Measurements from ENCODE around the gene NOP9.

DNA sequence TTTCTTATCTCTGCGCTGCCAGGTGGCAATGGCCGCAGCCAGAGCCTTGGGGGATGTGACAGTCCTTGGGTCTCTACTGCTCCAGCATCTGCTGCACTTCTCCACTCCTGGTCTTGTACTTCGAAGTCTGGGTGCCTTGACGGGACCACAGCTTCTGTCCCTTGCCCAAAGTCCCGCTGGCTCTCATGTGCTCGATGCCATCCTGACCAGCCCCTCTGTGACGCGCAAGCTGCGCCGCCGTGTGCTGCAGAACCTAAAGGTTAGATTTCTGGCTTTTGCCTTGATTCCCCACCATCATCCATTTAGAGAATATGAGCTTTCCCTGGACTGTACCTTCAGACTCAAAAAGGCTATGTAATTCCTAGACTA lies 4.4 kb downstream of the NOP9 start:
- TF ChIP-seq, protein P1, sequence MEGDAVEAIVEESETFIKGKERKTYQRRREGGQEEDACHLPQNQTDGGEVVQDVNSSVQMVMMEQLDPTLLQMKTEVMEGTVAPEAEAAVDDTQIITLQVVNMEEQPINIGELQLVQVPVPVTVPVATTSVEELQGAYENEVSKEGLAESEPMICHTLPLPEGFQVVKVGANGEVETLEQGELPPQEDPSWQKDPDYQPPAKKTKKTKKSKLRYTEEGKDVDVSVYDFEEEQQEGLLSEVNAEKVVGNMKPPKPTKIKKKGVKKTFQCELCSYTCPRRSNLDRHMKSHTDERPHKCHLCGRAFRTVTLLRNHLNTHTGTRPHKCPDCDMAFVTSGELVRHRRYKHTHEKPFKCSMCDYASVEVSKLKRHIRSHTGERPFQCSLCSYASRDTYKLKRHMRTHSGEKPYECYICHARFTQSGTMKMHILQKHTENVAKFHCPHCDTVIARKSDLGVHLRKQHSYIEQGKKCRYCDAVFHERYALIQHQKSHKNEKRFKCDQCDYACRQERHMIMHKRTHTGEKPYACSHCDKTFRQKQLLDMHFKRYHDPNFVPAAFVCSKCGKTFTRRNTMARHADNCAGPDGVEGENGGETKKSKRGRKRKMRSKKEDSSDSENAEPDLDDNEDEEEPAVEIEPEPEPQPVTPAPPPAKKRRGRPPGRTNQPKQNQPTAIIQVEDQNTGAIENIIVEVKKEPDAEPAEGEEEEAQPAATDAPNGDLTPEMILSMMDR (IDR thresholded peaks at IDR 0.05; ENCODE audit: low read depth, low read length, poor library complexity, severe bottlenecking) = no peak
- TF ChIP-seq EZH2phosphoT487 (IDR thresholded peaks at IDR 0.05; ENCODE audit: borderline replicate concordance, low read length) = no peak
